Transverse colon (tissue), 4 donors: ENCODE results near the gene FAH. TPM values are rescaled to one million over a fixed set of nuclear protein-coding genes. Genes with fewer than 3 reads are reported as not detected.

Experiments used
- DNase-seq: peaks from one replicate; pipeline ENCODE4 v3.0.0-alpha.2; 2019
- H3K27ac ChIP-seq, 4 donors: fragments of 200-600 bp; sonication (generic); 2 replicates each; pipeline ENCODE4 v1.5.1; 2016 to 2018; ENCODE audit warnings: inconsistent platforms in 4 of 4
- H3K27me3 ChIP-seq: fragments of 200-600 bp; sonication (generic); 2 replicates; pipeline ENCODE4 v1.5.1; 2017; ENCODE audit warnings: inconsistent platforms
- H3K36me3 ChIP-seq, 4 donors: fragments of 200-600 bp; sonication (generic); 2 replicates each; pipeline ENCODE4 v1.5.1; 2017 to 2019; ENCODE audit warnings: inconsistent platforms in 4 of 4
- H3K4me1 ChIP-seq, 4 donors: fragments of 200-600 bp; sonication (generic); 2 replicates each; pipeline ENCODE4 v1.5.1; 2017 to 2020; ENCODE audit warnings: inconsistent platforms in 4 of 4
- H3K4me3 ChIP-seq, 4 donors: fragments of 200-600 bp; sonication (generic); 1 replicate in 1 of 4; 2 replicates in 3 of 4; pipeline versions ENCODE4 v1.5.1 to v1.6.1; 2017 to 2019; ENCODE audit warnings: inconsistent platforms in 4 of 4
- H3K9me3 ChIP-seq, 2 donors: fragments of 200-600 bp; sonication (generic); 2 replicates each; pipeline ENCODE4 v1.5.1; 2017 to 2019; ENCODE audit warnings: inconsistent platforms in 2 of 2
- CTCF ChIP-seq, 5 experiments: fragments of 200-600 bp in 3 of 5; fragments of 450-650 bp in 2 of 5; sonication (generic) in 3 of 5; IDR thresholded peaks; 1 replicate in 2 of 5; 2 replicates in 3 of 5; pipeline ENCODE4 v1.5.1; 2016 to 2017; ENCODE audit warnings: antibody characterized with exemption in 5 of 5, inconsistent platforms in 3 of 5, mild to moderate bottlenecking in 2 of 5, moderate library complexity in 1 of 5
- EP300 ChIP-seq: sonication (generic); formaldehyde crosslinking; IDR thresholded peaks from one replicate; pipeline ENCODE4 v1.6.1; 2017; ENCODE audit warnings: antibody characterized with exemption, low read depth
- POLR2A ChIP-seq: fragments of 450-650 bp; IDR thresholded peaks from one replicate; pipeline ENCODE4 v1.6.1; 2016; ENCODE audit warnings: antibody characterized with exemption, mild to moderate bottlenecking, moderate library complexity
- POLR2AphosphoS5 ChIP-seq, 3 donors: sonication (generic); formaldehyde crosslinking; IDR thresholded peaks; one replicate each; pipeline ENCODE4 v1.6.1; 2016; ENCODE audit warnings: antibody characterized with exemption in 3 of 3
- WGBS, 2 donors: methylation state at CpG; one replicate each; pipeline ENCODE4 v1.1.5; 2018; ENCODE audit warnings: low coverage in 1 of 2; 5-methylcytosine and 5-hydroxymethylcytosine counted together
- in situ Hi-C, 4 donors: fragments of 200-750 bp; cut with MboI; loops; one replicate each; pipeline versions ENCODE4 v1.15.0 to v1.15.1; 2017; ENCODE audit warnings: low sequenced_read_pairs in 3 of 4, low pct_ligation_motif_present in 1 of 4, low pct_unique_long_range_greater_than_20kb in 1 of 4
- intact Hi-C: fragments of 100-400 bp; cut with DNase I; formaldehyde crosslinking; loops from one replicate; pipeline ENCODE4 v1.15.1; 2023; ENCODE audit warnings: low total_unique reads
- total RNA-seq, 4 donors: library from RNA; depleted of rRNA; stranded (reverse); fragments of >200 nt; gene quantifications; one replicate each; pipeline ENCODE4 v1.1.0, GENCODE V29; 2016

The FAH gene
- total RNA-seq, 4 donors from 2014 or later = 5.6 to 10.6 (median 8.7) TPM

- DNase-seq = no peak
- intact Hi-C loops (loop anchor here (10.0 kb wide), 1 partner anchor 92 kb away; no protein-coding TSS in a partner anchor), in situ Hi-C loops (loop anchor here in 3 of 4 donors (25.0 kb wide), 2 partner anchors 95 to 270 kb away; partner anchors contain the start of genes MTHFS (in 2 of the 3) and ZFAND6 (in 2 of the 3))
- H3K27ac ChIP-seq = no peak overlapping the region
- WGBS, 2 donors = 80 to 91% methylated on average over 2 to 5 of the region's 5 CpGs
- no peaks in the 10 kb centered on the region for H3K36me3 ChIP-seq
- TF ChIP-seq EP300 = no peak
- no peak for TF ChIP-seq POLR2A
- TF ChIP-seq POLR2AphosphoS5 (IDR thresholded peaks at IDR 0.05) = no peak
- no peak for TF ChIP-seq CTCF (IDR thresholded peaks at IDR 0.05)
- peaks cover 0 to 26% (median 22%) of the 10 kb centered on the region in 4 donors for H3K4me1 ChIP-seq
- H3K27me3 ChIP-seq = no peaks in the 10 kb centered on the region
- no peak overlapping the region for H3K4me3 ChIP-seq
- no peaks in the 10 kb centered on the region for H3K9me3 ChIP-seq
Measured at GRCh38 chr15:80157215-80157614, 4.4 kb downstream of the FAH start.

DNA sequence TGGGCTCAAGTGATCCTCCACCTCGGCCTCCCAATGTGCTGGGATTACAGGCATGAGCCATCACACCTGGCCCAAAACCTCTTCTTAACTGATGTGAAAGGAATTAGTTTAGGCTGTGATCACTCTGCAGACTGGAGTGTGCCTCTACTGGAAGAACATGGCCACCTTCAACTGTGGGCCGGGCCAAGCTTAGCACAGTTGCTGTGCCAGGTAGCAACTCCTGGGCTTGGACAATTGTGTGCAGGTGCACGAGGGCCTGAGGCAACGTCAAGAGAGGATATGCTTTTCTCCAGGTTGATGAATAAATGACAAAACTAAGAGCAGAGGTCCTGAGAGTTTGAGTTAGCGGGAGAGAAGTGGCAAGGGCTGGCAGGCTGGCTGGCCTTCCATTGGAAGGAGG is 6.5 kb downstream of the FAH start:
- intact Hi-C loops = loop anchor here (10.0 kb wide), 1 partner anchor 94 kb away; no protein-coding TSS in a partner anchor
- in situ Hi-C loops = loop anchor here in 3 of 4 donors (25.0 kb wide), 2 partner anchors 97 to 272 kb away; partner anchors contain the start of genes MTHFS (in 2 of the 3) and ZFAND6 (in 2 of the 3)
- no peaks in the 10 kb centered on the region for H3K36me3 ChIP-seq

DNA sequence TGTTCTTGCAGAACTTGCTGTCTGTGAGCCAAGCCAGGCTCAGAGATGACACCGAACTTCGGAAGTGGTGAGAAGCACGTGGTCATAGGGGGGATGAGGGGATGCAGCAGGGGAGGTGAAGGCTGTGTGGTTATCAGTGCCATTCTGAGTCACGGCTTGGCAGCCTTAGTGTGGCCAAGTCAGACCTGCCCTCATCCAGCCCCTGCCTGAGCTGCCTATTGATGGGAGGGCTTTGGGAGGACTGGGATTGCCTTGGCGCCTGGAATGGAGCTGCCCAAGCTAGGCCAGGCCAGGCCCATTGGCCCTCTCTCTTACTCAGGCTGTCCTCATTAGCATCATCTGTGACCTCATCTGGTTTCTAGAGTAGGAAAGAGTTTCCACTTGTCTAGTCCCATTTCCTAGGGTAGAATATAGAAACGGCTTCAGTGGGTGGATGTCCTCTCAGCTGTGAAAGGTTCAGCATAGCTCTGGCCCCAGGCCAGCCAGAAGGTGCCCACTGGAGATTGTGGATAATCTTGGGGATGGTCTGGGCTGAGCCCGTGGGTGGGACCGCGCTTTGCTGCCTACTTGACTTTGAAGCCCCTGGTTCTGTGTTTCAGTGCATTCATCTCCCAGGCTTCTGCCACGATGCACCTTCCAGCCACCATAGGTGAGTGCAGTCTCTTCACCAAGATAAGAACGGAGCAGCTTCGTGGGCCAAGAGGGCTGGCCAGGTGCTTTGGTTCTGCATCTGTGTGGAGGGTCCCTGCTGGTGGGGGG is 7.2 kb downstream of the FAH start:
- peak overlapping the region in 1 of 4 donors; percentile 44 for H3K27ac ChIP-seq
- TF ChIP-seq POLR2AphosphoS5 (IDR thresholded peaks at IDR 0.05) (no peak), EP300 (no peak), CTCF (IDR thresholded peaks at IDR 0.05) (no peak), POLR2A (no peak)
- in situ Hi-C loops = loop anchor here in 3 of 4 donors (25.0 kb wide), 2 partner anchors 98 to 273 kb away; partner anchors contain the start of genes MTHFS (in 2 of the 3) and ZFAND6 (in 2 of the 3)
- no peaks in the 10 kb centered on the region for H3K9me3 ChIP-seq
- no peak overlapping the region for H3K4me3 ChIP-seq
- intact Hi-C loops = loop anchor here (10.0 kb wide), 1 partner anchor 95 kb away; no protein-coding TSS in a partner anchor
- WGBS, 2 donors = 86% methylated on average over 12 of the region's 12 CpGs; no CpG with 5 or more reads in 1 of the 2 donors
- no peak for DNase-seq
- no peaks in the 10 kb centered on the region for H3K36me3 ChIP-seq
- no peaks in the 10 kb centered on the region for H3K27me3 ChIP-seq
- H3K4me1 ChIP-seq = peaks cover 0 to 19% (median 13%) of the 10 kb centered on the region in 4 donors

More for the DNA sequence above, 6.5 kb downstream of the FAH start:
- no peak for TF ChIP-seq EP300
- TF ChIP-seq POLR2AphosphoS5 (IDR thresholded peaks at IDR 0.05) = no peak
- no peak for TF ChIP-seq CTCF (IDR thresholded peaks at IDR 0.05)
- no peak for TF ChIP-seq POLR2A
- 95% methylated on average over 5 of the region's 5 CpGs; no CpG with 5 or more reads in 1 of the 2 donors for WGBS, 2 donors
- DNase-seq = no peak
- peaks cover 0 to 19% (median 13%) of the 10 kb centered on the region in 4 donors for H3K4me1 ChIP-seq
- no peak overlapping the region for H3K27ac ChIP-seq
- no peak overlapping the region for H3K4me3 ChIP-seq
- no peaks in the 10 kb centered on the region for H3K9me3 ChIP-seq
- H3K27me3 ChIP-seq = no peaks in the 10 kb centered on the region

GRCh38 chr15:80160570-80161156 is 7.9 kb downstream of the FAH start:
- DNase-seq = peak; percentile 50
- intact Hi-C loops (no loop called here), in situ Hi-C loops (loop anchor here in 3 of 4 donors (25.0 kb wide), 2 partner anchors 98 to 273 kb away; partner anchors contain the start of genes MTHFS (in 2 of the 3) and ZFAND6 (in 2 of the 3))
- Histone ChIP-seq H3K4me1 (peaks cover 0 to 19% (median 13%) of the 10 kb centered on the region in 4 donors), H3K27me3 (no peaks in the 10 kb centered on the region), H3K4me3 (no peak overlapping the region), H3K9me3 (no peaks in the 10 kb centered on the region), H3K27ac (peak overlapping the region in 2 of 4 donors; percentile 39 to 44), H3K36me3 (no peaks in the 10 kb centered on the region)
- TF ChIP-seq CTCF (IDR thresholded peaks at IDR 0.05) (no peak), POLR2AphosphoS5 (IDR thresholded peaks at IDR 0.05) (no peak), POLR2A (no peak), EP300 (no peak)
- 67% methylated on average over 6 of the region's 7 CpGs; no CpG with 5 or more reads in 1 of the 2 donors for WGBS, 2 donors
